ENCODE results near the gene SCARF1.

GRCh38 chr17:1684378-1685189 is 39.1 kb upstream of the SCARF1 start, which contains the start of gene PRPF8:
- TF ChIP-seq CTCF (conservative IDR thresholded peaks at IDR 0.05) (no peak), EZH2 (IDR thresholded peaks at IDR 0.05; ENCODE audit: low read depth) (no peak)
